Fibroblast of the aortic adventitia (primary cell): ENCODE data around the gene ARHGDIG. TPM values are rescaled to one million over a fixed set of nuclear protein-coding genes. Genes with fewer than 3 reads are reported as not detected.

Experiments
- DNase-seq: peaks from one replicate; pipeline ENCODE4 v3.0.0-alpha.2; 2010; ENCODE audit warnings: low read depth
- H3K4me3 ChIP-seq: 2 replicates; pipeline ENCODE4 v1.5.1; 2011; ENCODE audit warnings: low read depth, mild to moderate bottlenecking, control low read depth, low read length, moderate library complexity
- total RNA-seq: library from RNA; depleted of rRNA; stranded (reverse); fragments of >200 nt; gene quantifications from 2 replicates; pipeline ENCODE4 v1.2.3, GENCODE V29; 2012; ENCODE audit warnings: low replicate concordance
- TF ChIP-seq, protein P1 (sequence below): IDR thresholded peaks from 2 replicates; pipeline ENCODE4 v1.5.1; 2011; ENCODE audit warnings: mild to moderate bottlenecking, low read length, control low read depth, inconsistent platforms; ENCODE audit not compliant: insufficient read depth

The ARHGDIG gene
- 1.6 TPM in 1 of 2 replicates, not detected in the other for total RNA-seq

DNA sequence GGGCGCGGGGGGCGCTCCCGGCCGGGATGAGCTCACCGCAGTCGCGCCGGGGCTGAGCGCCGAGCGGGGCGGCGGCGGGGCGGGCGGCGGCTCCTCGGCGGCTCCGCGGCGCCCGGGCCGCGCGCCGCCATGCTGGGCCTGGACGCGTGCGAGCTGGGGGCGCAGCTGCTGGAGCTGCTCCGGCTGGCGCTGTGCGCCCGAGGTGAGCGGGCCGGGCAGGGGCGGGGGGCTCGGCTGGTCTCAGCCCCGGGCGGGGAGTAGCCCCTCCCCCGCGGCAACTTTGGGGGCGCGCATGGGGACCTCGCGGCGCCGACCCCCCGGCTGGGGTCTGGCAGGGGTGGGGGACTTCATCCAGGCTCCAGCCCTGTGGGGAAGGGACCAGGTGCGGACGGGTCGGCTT lies at the start of gene ARHGDIG:
Gene ARHGDIG, plus strand, starts transcription at position 40 of the 400 bp plus-strand sequence. Its CDS starts 90 bp downstream, at position 130.
- DNase-seq, result no peak
- H3K4me3 ChIP-seq, result peak within 1 kb of the TSS; percentile 47
- TF ChIP-seq, protein P1, sequence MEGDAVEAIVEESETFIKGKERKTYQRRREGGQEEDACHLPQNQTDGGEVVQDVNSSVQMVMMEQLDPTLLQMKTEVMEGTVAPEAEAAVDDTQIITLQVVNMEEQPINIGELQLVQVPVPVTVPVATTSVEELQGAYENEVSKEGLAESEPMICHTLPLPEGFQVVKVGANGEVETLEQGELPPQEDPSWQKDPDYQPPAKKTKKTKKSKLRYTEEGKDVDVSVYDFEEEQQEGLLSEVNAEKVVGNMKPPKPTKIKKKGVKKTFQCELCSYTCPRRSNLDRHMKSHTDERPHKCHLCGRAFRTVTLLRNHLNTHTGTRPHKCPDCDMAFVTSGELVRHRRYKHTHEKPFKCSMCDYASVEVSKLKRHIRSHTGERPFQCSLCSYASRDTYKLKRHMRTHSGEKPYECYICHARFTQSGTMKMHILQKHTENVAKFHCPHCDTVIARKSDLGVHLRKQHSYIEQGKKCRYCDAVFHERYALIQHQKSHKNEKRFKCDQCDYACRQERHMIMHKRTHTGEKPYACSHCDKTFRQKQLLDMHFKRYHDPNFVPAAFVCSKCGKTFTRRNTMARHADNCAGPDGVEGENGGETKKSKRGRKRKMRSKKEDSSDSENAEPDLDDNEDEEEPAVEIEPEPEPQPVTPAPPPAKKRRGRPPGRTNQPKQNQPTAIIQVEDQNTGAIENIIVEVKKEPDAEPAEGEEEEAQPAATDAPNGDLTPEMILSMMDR, result no peak

DNA sequence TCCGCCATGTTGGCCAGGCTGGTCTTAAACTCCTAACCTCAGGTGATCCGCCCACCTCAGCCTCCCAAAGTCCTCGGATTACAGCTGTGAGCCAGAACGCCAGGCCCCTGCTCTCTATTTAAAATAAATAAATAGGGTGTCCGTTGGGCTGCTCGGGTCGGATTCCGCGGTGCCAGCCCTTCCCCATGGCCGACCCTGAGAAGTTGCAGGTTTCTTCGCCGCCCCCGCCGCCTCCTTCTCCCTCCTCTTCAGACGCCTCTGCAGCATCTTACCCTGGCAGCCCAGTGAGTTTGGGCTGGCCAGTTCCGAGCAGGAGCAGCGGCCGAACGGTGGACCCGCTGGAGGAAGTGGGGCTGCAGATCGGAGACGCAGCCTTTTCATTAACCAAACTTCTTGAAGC lies 49.4 kb upstream of the ARHGDIG start:
- no peak overlapping the region for H3K4me3 ChIP-seq
- TF ChIP-seq, protein P1, result no peak
- DNase-seq, result no peak

DNA sequence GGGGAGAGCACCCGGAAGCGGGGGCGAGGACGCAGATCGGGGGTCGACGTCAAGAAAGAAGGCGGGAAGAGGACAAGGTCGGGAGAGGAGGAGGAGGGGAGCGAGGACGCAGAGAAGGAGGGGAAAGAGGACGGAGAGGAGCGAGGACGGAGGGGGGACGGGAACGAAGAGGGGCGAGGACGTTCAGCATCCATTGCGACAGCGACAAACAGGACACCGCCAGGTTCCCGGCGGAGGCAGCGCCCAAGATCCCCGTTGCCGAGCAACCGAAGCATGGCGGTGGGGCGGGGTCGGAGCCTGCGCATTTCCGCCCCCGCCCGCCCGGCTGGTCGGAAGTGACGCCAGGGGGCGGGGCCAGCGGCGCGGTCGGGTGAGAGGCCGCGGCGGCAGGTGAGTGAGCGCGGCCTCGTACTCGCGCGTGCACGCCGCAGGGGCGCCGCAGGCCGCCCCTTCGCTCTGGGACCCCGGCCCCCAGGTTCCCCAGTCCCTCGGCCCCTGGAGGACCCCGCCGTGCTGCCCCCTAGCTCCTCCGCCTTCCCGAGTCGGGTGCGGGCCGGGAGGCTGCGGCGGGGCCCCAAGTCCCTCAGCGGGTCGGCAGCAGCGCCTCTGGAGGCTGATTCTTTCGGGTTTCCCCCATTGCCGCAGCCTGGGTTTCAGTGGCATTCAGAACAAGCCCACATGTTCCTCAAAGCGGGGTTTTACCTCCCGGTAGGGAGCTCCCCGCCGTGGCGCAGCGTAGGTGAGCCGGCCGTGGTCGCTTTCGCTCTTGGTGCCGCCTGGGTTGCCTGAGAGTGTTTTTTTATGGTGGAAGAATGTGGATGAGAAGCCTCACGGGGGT lies 45.7 kb upstream of the ARHGDIG start, which contains the start of gene FAM234A:
Gene FAM234A, plus strand, starts transcription at position 354 of the 838 bp plus-strand sequence. CDS start 19,593 bp downstream, outside the sequence.
- peak; percentile 80 for DNase-seq

DNA sequence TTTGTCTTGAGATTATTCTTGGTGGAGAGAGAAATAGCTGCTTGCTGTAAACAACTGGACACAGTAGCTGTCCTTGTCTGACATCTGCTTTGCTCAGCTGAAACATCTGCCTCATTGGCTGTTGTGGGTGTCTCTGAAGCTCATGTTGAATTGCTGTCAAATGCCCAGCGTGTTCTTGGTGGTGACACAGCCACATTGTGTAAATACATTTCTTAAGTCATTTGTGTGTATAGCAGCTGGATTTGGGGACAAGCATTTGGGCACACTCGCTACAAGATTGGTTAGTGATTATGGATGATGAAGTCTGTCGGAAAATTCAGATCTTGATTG lies 40.5 kb upstream of the ARHGDIG start:
- TF ChIP-seq, protein P1, result no peak
- H3K4me3 ChIP-seq, result no peak overlapping the region
- no peak for DNase-seq

More for the DNA sequence above, 45.7 kb upstream of the ARHGDIG start, which contains the start of gene FAM234A:
- H3K4me3 ChIP-seq, result peak within 1 kb of the TSS; percentile 95
- TF ChIP-seq, protein P1, result peak; percentile 53

DNA sequence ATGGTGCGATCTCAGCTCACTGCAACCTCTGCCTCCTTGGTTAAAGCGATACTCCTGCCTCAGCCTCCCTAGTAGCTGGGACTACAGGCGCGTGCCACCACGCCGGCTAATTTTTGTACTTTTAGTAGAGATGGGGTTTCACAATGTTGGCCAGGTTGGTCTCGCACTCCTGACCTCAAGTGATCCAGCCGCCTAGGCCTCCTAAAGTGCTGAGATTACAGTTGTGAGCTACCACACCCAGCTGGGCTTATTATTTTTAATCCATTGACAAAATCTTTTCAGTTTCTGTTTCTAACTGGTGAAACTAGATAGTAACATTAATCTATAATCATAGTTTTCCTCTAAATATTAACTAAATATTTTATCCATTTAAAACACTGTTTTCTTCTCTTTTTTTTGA lies 39.8 kb upstream of the ARHGDIG start:
- no peak overlapping the region for H3K4me3 ChIP-seq
- DNase-seq, result no peak
- TF ChIP-seq, protein P1, result no peak

DNA sequence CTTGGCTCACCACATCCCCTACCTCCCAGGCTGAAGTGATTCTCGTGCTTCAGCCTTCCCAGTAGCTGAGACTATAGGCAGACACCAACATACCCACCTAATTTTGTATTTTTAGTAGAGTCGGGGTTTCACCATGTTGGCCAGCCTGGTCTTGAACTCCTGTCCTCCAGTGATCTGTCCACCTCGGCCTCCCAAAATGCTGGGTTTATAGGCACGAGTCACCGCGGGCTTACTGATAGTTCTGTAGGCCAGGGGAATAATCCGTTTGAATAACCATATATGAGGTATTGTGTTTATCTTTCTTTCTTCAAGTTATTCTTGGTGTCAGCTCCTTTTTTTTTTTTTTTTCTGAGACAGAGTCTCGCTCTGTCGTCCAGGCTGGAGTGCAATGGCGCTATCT lies 38.1 kb upstream of the ARHGDIG start:
- DNase-seq, result no peak
- TF ChIP-seq, protein P1, result no peak
- no peak overlapping the region for H3K4me3 ChIP-seq
